GM19455 (cell line): ENCODE data around the gene CREG2.

ENCODE experiments used
- ATAC-seq: cut with Tn5 transposase; IDR thresholded peaks from one replicate; pipeline ENCODE4 v1.9.1; 2021; ENCODE audit not compliant: unreplicated experiment

The CREG2 gene

GRCh38 chr2:101410114-101410513 lies 22.8 kb upstream of the CREG2 start:
- ATAC-seq, result no peak

- ATAC-seq, result no peak
Observed at GRCh38 chr2:101409699-101410098, 22.4 kb upstream of the CREG2 start.

GRCh38 chr2:101408925-101409324 lies 21.6 kb upstream of the CREG2 start:
- ATAC-seq, result no peak

GRCh38 chr2:101405351-101405899 lies 18.1 kb upstream of the CREG2 start:
- no peak for ATAC-seq

GRCh38 chr2:101403745-101404144 lies 16.4 kb upstream of the CREG2 start:
- no peak for ATAC-seq

- no peak for ATAC-seq
Observed at GRCh38 chr2:101402630-101403029, 15.3 kb upstream of the CREG2 start.

GRCh38 chr2:101401906-101402305 lies 14.6 kb upstream of the CREG2 start:
- no peak for ATAC-seq

GRCh38 chr2:101401326-101401665 lies 14.0 kb upstream of the CREG2 start:
- no peak for ATAC-seq

GRCh38 chr2:101400506-101401325 lies 13.4 kb upstream of the CREG2 start:
- no peak for ATAC-seq

- no peak for ATAC-seq
Observed at GRCh38 chr2:101400048-101400447, 12.7 kb upstream of the CREG2 start.

GRCh38 chr2:101399021-101399799 lies 11.9 kb upstream of the CREG2 start:
- no peak for ATAC-seq

GRCh38 chr2:101398116-101398821 lies 11.0 kb upstream of the CREG2 start:
- no peak for ATAC-seq

GRCh38 chr2:101396316-101396717 lies 9.0 kb upstream of the CREG2 start:
- no peak for ATAC-seq

- ATAC-seq, result no peak
Observed at GRCh38 chr2:101395545-101396315, 8.4 kb upstream of the CREG2 start.

- no peak for ATAC-seq
Observed at GRCh38 chr2:101388232-101388631, 929 bp upstream of the CREG2 start.

GRCh38 chr2:101386599-101387150 lies 628 bp downstream of the CREG2 start:
- ATAC-seq, result no peak

- ATAC-seq, result no peak
Observed at GRCh38 chr2:101383016-101383541, 4.2 kb downstream of the CREG2 start.

- ATAC-seq, result no peak
Observed at GRCh38 chr2:101382442-101382841, 4.9 kb downstream of the CREG2 start.

GRCh38 chr2:101380376-101380775 lies 6.9 kb downstream of the CREG2 start:
- ATAC-seq, result no peak

- no peak for ATAC-seq
Observed at GRCh38 chr2:101379091-101379490, 8.2 kb downstream of the CREG2 start.
